Smooth muscle cell (in vitro differentiated cells): ENCODE results near the gene NCKAP5. TPM values are rescaled to one million over a fixed set of nuclear protein-coding genes. Genes with fewer than 3 reads are reported as not detected.

Source experiments
- DNase-seq: peaks from one replicate; lab custom pipeline; 2025; ENCODE audit not compliant: unreplicated experiment; lab: John Stamatoyannopoulos, UW
- H2AFZ ChIP-seq: fragments of 200-600 bp; sonication (generic); 2 replicates; pipeline ENCODE4 v1.6.0; 2016; ENCODE audit warnings: antibody characterized with exemption, low read depth, mild to moderate bottlenecking
- H3F3A ChIP-seq: fragments of 200-600 bp; sonication (generic); 2 replicates; pipeline ENCODE4 v1.6.0; 2017; ENCODE audit warnings: antibody characterized with exemption, low read depth
- H3K27ac ChIP-seq: fragments of 200-600 bp; sonication (generic); 2 replicates; pipeline ENCODE4 v1.5.1; 2016; ENCODE audit warnings: low read depth, mild to moderate bottlenecking
- H3K27me3 ChIP-seq: fragments of 200-600 bp; sonication (generic); 2 replicates; pipeline ENCODE4 v1.6.1; 2016; ENCODE audit warnings: low read depth, mild to moderate bottlenecking
- H3K36me3 ChIP-seq: fragments of 200-600 bp; sonication (generic); 2 replicates; pipeline ENCODE4 v1.5.1; 2016; ENCODE audit warnings: low read depth
- H3K4me1 ChIP-seq: fragments of 200-600 bp; sonication (generic); 2 replicates; pipeline ENCODE4 v1.5.1; 2016; ENCODE audit warnings: low read depth
- H3K4me2 ChIP-seq: fragments of 200-600 bp; sonication (generic); 2 replicates; pipeline ENCODE4 v1.6.0; 2016; ENCODE audit warnings: mild to moderate bottlenecking
- H3K4me3 ChIP-seq: fragments of 200-600 bp; sonication (generic); 2 replicates; pipeline ENCODE4 v1.5.1; 2016; ENCODE audit warnings: mild to moderate bottlenecking
- H3K79me2 ChIP-seq: fragments of 200-600 bp; sonication (generic); 2 replicates; pipeline ENCODE4 v1.6.0; 2016; ENCODE audit warnings: low read depth, mild to moderate bottlenecking
- H3K9ac ChIP-seq: fragments of 200-600 bp; sonication (generic); 2 replicates; pipeline ENCODE4 v1.6.0; 2016; ENCODE audit warnings: low read depth
- H3K9me3 ChIP-seq: fragments of 200-600 bp; sonication (generic); replicated peaks from 2 replicates; pipeline ENCODE4 v1.5.1; 2016; ENCODE audit warnings: low read depth
- H4K20me1 ChIP-seq: fragments of 200-600 bp; sonication (generic); 2 replicates; pipeline ENCODE4 v1.6.0; 2016; ENCODE audit warnings: low read depth
- WGBS: methylation state at CpG from one replicate; pipeline ENCODE4 v1.1.7; 2016; ENCODE audit warnings: low lambda C conversion rate; 5-methylcytosine and 5-hydroxymethylcytosine counted together
- polyA plus RNA-seq: library from polyadenylated mRNA; unstranded; fragments of >200 nt; fragmentation: Nextera tagmentation; extraction: Ambion mirVana; gene quantifications from 2 replicates; pipeline ENCODE4 v1.2.1, GENCODE V29; 2016
- total RNA-seq: library from RNA; depleted of rRNA; stranded (reverse); fragments of >200 nt; gene quantifications from 2 replicates; pipeline ENCODE4 v1.2.3, GENCODE V29; 2014
- TF ChIP-seq, protein P1 (sequence below): fragments of 200-600 bp; sonication (generic); IDR thresholded peaks from 2 replicates; pipeline ENCODE4 v1.5.1; 2017; ENCODE audit warnings: borderline replicate concordance, mild to moderate bottlenecking, antibody characterized with exemption; ENCODE audit not compliant: insufficient read depth, poor library complexity, severe bottlenecking

The NCKAP5 gene
- total and polyA plus RNA-seq, 2 experiments from 2014 or later, result 4.6 to 9.5 TPM

DNA sequence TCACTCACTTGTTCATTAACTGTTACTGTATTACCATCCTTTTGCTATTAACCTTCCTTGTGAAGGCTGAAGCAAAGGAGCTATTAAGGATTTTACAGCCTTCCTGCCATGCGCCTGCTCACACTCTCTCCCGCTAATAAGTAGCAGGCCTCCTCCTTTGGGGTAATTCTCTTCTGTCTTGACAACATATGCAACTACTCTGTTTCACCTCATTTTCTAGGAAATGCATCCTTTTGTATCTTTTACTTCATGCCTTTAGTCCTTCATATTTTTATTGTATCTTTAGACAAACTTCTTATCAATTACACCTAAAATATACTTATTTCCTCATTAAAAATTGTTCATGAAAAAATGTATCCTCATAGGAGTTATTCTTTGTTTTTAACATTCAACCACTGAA is 463.4 kb downstream of the NCKAP5 start:
- H4K20me1 ChIP-seq, result peaks cover under 1% of the 10 kb centered on the region
- H3K79me2 ChIP-seq, result no peaks in the 10 kb centered on the region
- no peak for DNase-seq
- no peak overlapping the region for H3K4me2 ChIP-seq
- no peaks in the 10 kb centered on the region for H3F3A ChIP-seq
- no peaks in the 10 kb centered on the region for H3K36me3 ChIP-seq
- H2AFZ ChIP-seq, result no peak overlapping the region
- H3K4me1 ChIP-seq, result no peaks in the 10 kb centered on the region
- no peaks in the 10 kb centered on the region for H3K27me3 ChIP-seq
- no peak overlapping the region for H3K27ac ChIP-seq
- no peaks in the 10 kb centered on the region for H3K9me3 ChIP-seq
- 56% methylated on average over 2 of the region's 2 CpGs for WGBS
- H3K9ac ChIP-seq, result no peak overlapping the region
- H3K4me3 ChIP-seq, result no peak overlapping the region
- TF ChIP-seq, protein P1, sequence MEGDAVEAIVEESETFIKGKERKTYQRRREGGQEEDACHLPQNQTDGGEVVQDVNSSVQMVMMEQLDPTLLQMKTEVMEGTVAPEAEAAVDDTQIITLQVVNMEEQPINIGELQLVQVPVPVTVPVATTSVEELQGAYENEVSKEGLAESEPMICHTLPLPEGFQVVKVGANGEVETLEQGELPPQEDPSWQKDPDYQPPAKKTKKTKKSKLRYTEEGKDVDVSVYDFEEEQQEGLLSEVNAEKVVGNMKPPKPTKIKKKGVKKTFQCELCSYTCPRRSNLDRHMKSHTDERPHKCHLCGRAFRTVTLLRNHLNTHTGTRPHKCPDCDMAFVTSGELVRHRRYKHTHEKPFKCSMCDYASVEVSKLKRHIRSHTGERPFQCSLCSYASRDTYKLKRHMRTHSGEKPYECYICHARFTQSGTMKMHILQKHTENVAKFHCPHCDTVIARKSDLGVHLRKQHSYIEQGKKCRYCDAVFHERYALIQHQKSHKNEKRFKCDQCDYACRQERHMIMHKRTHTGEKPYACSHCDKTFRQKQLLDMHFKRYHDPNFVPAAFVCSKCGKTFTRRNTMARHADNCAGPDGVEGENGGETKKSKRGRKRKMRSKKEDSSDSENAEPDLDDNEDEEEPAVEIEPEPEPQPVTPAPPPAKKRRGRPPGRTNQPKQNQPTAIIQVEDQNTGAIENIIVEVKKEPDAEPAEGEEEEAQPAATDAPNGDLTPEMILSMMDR, result no peak

DNA sequence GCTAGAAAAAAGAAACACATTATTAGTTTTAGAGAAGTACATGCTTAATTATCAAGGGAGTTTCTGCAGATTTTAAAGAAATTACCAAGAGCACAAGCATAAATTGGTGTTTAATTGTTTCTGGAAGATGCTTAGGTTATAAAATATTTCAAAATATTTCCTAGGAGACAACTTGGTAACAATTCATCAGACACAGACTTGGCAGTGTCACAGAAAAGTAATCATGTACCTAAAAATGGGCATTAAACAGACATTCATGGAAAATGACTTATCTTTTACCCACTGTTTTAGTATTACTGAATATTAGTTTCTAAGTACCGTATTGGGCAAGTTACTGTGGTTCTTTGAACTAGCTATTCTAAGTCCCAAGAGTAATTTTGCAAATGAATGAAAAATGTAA is 469.5 kb downstream of the NCKAP5 start:
- WGBS, result 91% methylated on average over 1 of the region's 1 CpG

DNA sequence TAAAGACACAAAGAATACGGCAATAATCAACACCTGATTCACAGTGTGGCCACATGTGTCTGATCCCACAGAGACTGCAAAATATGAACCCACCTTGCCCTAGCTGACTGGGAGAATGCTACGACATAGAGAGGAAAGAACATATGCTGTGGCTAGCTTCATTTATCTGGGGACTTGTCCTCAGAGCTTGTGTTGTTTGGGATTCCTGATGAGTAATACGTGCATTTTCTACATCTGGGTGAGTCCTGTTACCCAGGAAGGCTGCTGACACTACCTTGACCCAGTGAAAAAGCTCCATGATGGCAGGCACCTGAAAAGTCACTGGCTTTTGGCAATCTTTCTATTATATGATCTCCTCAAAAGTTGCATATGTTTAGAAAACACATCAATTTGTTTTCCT is 470.6 kb downstream of the NCKAP5 start:
- Histone ChIP-seq H3K9me3 (no peaks in the 10 kb centered on the region), H3K4me1 (no peaks in the 10 kb centered on the region), H3F3A (no peaks in the 10 kb centered on the region), H4K20me1 (no peaks in the 10 kb centered on the region), H3K36me3 (no peaks in the 10 kb centered on the region), H3K79me2 (no peaks in the 10 kb centered on the region), H3K4me2 (no peak overlapping the region), H2AFZ (no peak overlapping the region), H3K4me3 (no peak overlapping the region), H3K27ac (no peak overlapping the region), H3K9ac (no peak overlapping the region), H3K27me3 (no peaks in the 10 kb centered on the region)
- WGBS, result 73% methylated on average over 3 of the region's 3 CpGs
- TF ChIP-seq, protein P1, result no peak
- DNase-seq, result no peak

More for the DNA sequence above, 469.5 kb downstream of the NCKAP5 start:
- H3K27me3 ChIP-seq, result no peaks in the 10 kb centered on the region
- no peaks in the 10 kb centered on the region for H3K9me3 ChIP-seq
- no peak overlapping the region for H2AFZ ChIP-seq
- no peak overlapping the region for H3K9ac ChIP-seq
- no peaks in the 10 kb centered on the region for H3F3A ChIP-seq
- H3K4me3 ChIP-seq, result no peak overlapping the region
- no peaks in the 10 kb centered on the region for H3K79me2 ChIP-seq
- DNase-seq, result no peak
- H3K27ac ChIP-seq, result no peak overlapping the region
- no peak overlapping the region for H3K4me2 ChIP-seq
- H3K36me3 ChIP-seq, result no peaks in the 10 kb centered on the region
- no peaks in the 10 kb centered on the region for H3K4me1 ChIP-seq
- H4K20me1 ChIP-seq, result no peaks in the 10 kb centered on the region
- TF ChIP-seq, protein P1, result no peak

DNA sequence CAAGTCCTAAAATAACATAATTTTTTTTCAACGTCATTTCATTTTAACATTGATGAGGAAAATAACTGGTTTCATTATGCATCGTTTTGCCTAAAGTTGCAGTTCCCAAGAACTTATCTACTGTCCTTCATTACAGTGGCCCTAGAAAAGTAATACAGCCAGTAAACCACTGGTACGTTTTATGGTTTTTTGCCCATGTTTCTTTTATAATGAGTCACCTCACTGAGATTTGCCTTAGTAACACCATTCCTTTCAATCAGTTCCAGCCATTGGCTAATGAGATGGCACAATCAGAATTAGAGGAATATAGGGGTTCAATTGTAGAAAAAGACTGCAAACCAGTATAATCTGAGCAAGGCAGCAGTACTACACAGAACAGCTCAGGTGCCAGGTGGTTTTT is 475.7 kb downstream of the NCKAP5 start:
- WGBS, result 85% methylated on average over 3 of the region's 3 CpGs

More for the DNA sequence above, 475.7 kb downstream of the NCKAP5 start:
- Histone ChIP-seq H3K4me3 (no peak overlapping the region), H3K4me2 (no peak overlapping the region), H4K20me1 (no peaks in the 10 kb centered on the region), H3K4me1 (no peaks in the 10 kb centered on the region), H3K79me2 (no peaks in the 10 kb centered on the region), H3K36me3 (no peaks in the 10 kb centered on the region), H3K27ac (no peak overlapping the region), H3F3A (no peaks in the 10 kb centered on the region), H3K27me3 (no peaks in the 10 kb centered on the region), H3K9ac (no peak overlapping the region), H2AFZ (no peak overlapping the region), H3K9me3 (no peaks in the 10 kb centered on the region)
- TF ChIP-seq, protein P1, result no peak
- DNase-seq, result no peak
